ENCODE measurements around the gene SPZ1.
"Not testable (repeated sequence)": the region's sequence is repeated elsewhere in the genome, so short reads cannot be mapped to it uniquely, and the experiment has no call there.

GRCh38 chr5:80301342-80301741 is 18.5 kb upstream of the SPZ1 start:
- TF ChIP-seq TARDBP (IDR thresholded peaks at IDR 0.05); SUZ12 (IDR thresholded peaks at IDR 0.05); FOXA1 (IDR thresholded peaks at IDR 0.05); CTBP1 (IDR thresholded peaks at IDR 0.05; ENCODE audit: borderline replicate concordance); BHLHE40 (IDR thresholded peaks at IDR 0.05; ENCODE audit: borderline replicate concordance); ARNT (IDR thresholded peaks at IDR 0.05); FOXK2 (IDR thresholded peaks at IDR 0.05); NFRKB (IDR thresholded peaks at IDR 0.05); ZNF384 (IDR thresholded peaks at IDR 0.05); ELF4 (IDR thresholded peaks at IDR 0.05); SP1 (IDR thresholded peaks at IDR 0.05); FOXM1 (IDR thresholded peaks at IDR 0.05; ENCODE audit: borderline replicate concordance); PKNOX1 (IDR thresholded peaks at IDR 0.05); L3MBTL2 (conservative IDR thresholded peaks at IDR 0.05): not testable (repeated sequence)
